HT1080 (cell line): ENCODE measurements around the gene BASP1. TPM values are rescaled to one million over a fixed set of nuclear protein-coding genes. Genes with fewer than 3 reads are reported as not detected.
"Not testable (repeated sequence)": the region's sequence is repeated elsewhere in the genome, so short reads cannot be mapped to it uniquely, and the experiment has no call there.

Experiments
- DNase-seq: peaks from one replicate; pipeline ENCODE4 v3.0.0-alpha.2; 2015; ENCODE audit warnings: low read depth
- total RNA-seq: library from RNA; depleted of rRNA; stranded (reverse); fragments of >200 nt; shearing (Covaris generic); gene quantifications from 2 replicates; pipeline ENCODE4 v1.2.3, GENCODE V29; 2014

Gene BASP1
- total RNA-seq, 1 experiment from 2014 or later: 149 TPM

GRCh38 chr5:17287501-17288155 lies 70.2 kb downstream of the BASP1 start:
- no peak for DNase-seq

- DNase-seq: no peak
These were observed 71.1 kb downstream of the BASP1 start for GRCh38 chr5:17288570-17288969.

GRCh38 chr5:17289681-17290539 lies 72.5 kb downstream of the BASP1 start:
- DNase-seq: peak; percentile 20

- no peak for DNase-seq
These were observed 73.1 kb downstream of the BASP1 start for GRCh38 chr5:17290540-17290974.

- no peak for DNase-seq
These were observed 75.1 kb downstream of the BASP1 start for GRCh38 chr5:17292434-17293015.

- DNase-seq: no peak
These were observed 77.3 kb downstream of the BASP1 start for GRCh38 chr5:17294639-17295311.

GRCh38 chr5:17295671-17296070 lies 78.2 kb downstream of the BASP1 start:
- DNase-seq: no peak

- DNase-seq: no peak
These were observed 84.7 kb downstream of the BASP1 start for GRCh38 chr5:17302106-17302505.

- DNase-seq: no peak
These were observed 85.2 kb downstream of the BASP1 start for GRCh38 chr5:17302604-17303003.

- no peak for DNase-seq
These were observed 86.9 kb downstream of the BASP1 start for GRCh38 chr5:17304282-17304681.

GRCh38 chr5:17305017-17305416 lies 87.6 kb downstream of the BASP1 start:
- DNase-seq: no peak

- no peak for DNase-seq
These were observed 88.7 kb downstream of the BASP1 start for GRCh38 chr5:17305964-17306725.

GRCh38 chr5:17306726-17307091 lies 89.3 kb downstream of the BASP1 start:
- no peak for DNase-seq

- not testable (repeated sequence) for DNase-seq
These were observed 90.0 kb downstream of the BASP1 start for GRCh38 chr5:17307440-17307839.

GRCh38 chr5:17308326-17309065 lies 91.1 kb downstream of the BASP1 start:
- no peak for DNase-seq

GRCh38 chr5:17309462-17309861 lies 92.0 kb downstream of the BASP1 start:
- no peak for DNase-seq

- not testable (repeated sequence) for DNase-seq
These were observed 93.1 kb downstream of the BASP1 start for GRCh38 chr5:17310502-17310901.

GRCh38 chr5:17311811-17312210 lies 94.4 kb downstream of the BASP1 start:
- not testable (repeated sequence) for DNase-seq

GRCh38 chr5:17312358-17312757 lies 94.9 kb downstream of the BASP1 start:
- DNase-seq: no peak

- no peak for DNase-seq
These were observed 97.6 kb downstream of the BASP1 start for GRCh38 chr5:17314907-17315471.
